Smooth muscle cell (in vitro differentiated cells): ENCODE data around the gene ENPP6. TPM values are rescaled to one million over a fixed set of nuclear protein-coding genes. Genes with fewer than 3 reads are reported as not detected.

Experiments
- DNase-seq: peaks from one replicate; lab custom pipeline; 2025; ENCODE audit not compliant: unreplicated experiment; lab: John Stamatoyannopoulos, UW
- H2AFZ ChIP-seq: fragments of 200-600 bp; sonication (generic); 2 replicates; pipeline ENCODE4 v1.6.0; 2016; ENCODE audit warnings: antibody characterized with exemption, low read depth, mild to moderate bottlenecking
- H3F3A ChIP-seq: fragments of 200-600 bp; sonication (generic); 2 replicates; pipeline ENCODE4 v1.6.0; 2017; ENCODE audit warnings: antibody characterized with exemption, low read depth
- H3K27ac ChIP-seq: fragments of 200-600 bp; sonication (generic); 2 replicates; pipeline ENCODE4 v1.5.1; 2016; ENCODE audit warnings: low read depth, mild to moderate bottlenecking
- H3K27me3 ChIP-seq: fragments of 200-600 bp; sonication (generic); 2 replicates; pipeline ENCODE4 v1.6.1; 2016; ENCODE audit warnings: low read depth, mild to moderate bottlenecking
- H3K36me3 ChIP-seq: fragments of 200-600 bp; sonication (generic); 2 replicates; pipeline ENCODE4 v1.5.1; 2016; ENCODE audit warnings: low read depth
- H3K4me1 ChIP-seq: fragments of 200-600 bp; sonication (generic); 2 replicates; pipeline ENCODE4 v1.5.1; 2016; ENCODE audit warnings: low read depth
- H3K4me2 ChIP-seq: fragments of 200-600 bp; sonication (generic); 2 replicates; pipeline ENCODE4 v1.6.0; 2016; ENCODE audit warnings: mild to moderate bottlenecking
- H3K4me3 ChIP-seq: fragments of 200-600 bp; sonication (generic); 2 replicates; pipeline ENCODE4 v1.5.1; 2016; ENCODE audit warnings: mild to moderate bottlenecking
- H3K79me2 ChIP-seq: fragments of 200-600 bp; sonication (generic); 2 replicates; pipeline ENCODE4 v1.6.0; 2016; ENCODE audit warnings: low read depth, mild to moderate bottlenecking
- H3K9ac ChIP-seq: fragments of 200-600 bp; sonication (generic); 2 replicates; pipeline ENCODE4 v1.6.0; 2016; ENCODE audit warnings: low read depth
- H3K9me3 ChIP-seq: fragments of 200-600 bp; sonication (generic); replicated peaks from 2 replicates; pipeline ENCODE4 v1.5.1; 2016; ENCODE audit warnings: low read depth
- H4K20me1 ChIP-seq: fragments of 200-600 bp; sonication (generic); 2 replicates; pipeline ENCODE4 v1.6.0; 2016; ENCODE audit warnings: low read depth
- CTCF ChIP-seq: fragments of 200-600 bp; sonication (generic); IDR thresholded peaks from 2 replicates; pipeline ENCODE4 v1.5.1; 2017; ENCODE audit warnings: borderline replicate concordance, mild to moderate bottlenecking, antibody characterized with exemption; ENCODE audit not compliant: insufficient read depth, poor library complexity, severe bottlenecking
- WGBS: methylation state at CpG from one replicate; pipeline ENCODE4 v1.1.7; 2016; ENCODE audit warnings: low lambda C conversion rate; 5-methylcytosine and 5-hydroxymethylcytosine counted together
- polyA plus RNA-seq: library from polyadenylated mRNA; unstranded; fragments of >200 nt; fragmentation: Nextera tagmentation; extraction: Ambion mirVana; gene quantifications from 2 replicates; pipeline ENCODE4 v1.2.1, GENCODE V29; 2016
- total RNA-seq: library from RNA; depleted of rRNA; stranded (reverse); fragments of >200 nt; gene quantifications from 2 replicates; pipeline ENCODE4 v1.2.3, GENCODE V29; 2014

Gene ENPP6
- total and polyA plus RNA-seq, 2 experiments from 2014 or later = not detected

- Histone ChIP-seq H3K27me3 (no peaks in the 10 kb centered on the region), H3K4me3 (no peak overlapping the region), H3K27ac (no peak overlapping the region), H3K9me3 (peaks cover 10% of the 10 kb centered on the region), H3K4me2 (no peak overlapping the region), H3K79me2 (no peaks in the 10 kb centered on the region), H3K4me1 (no peaks in the 10 kb centered on the region), H2AFZ (no peak overlapping the region), H3K36me3 (no peaks in the 10 kb centered on the region), H3K9ac (no peak overlapping the region), H3F3A (no peaks in the 10 kb centered on the region), H4K20me1 (no peaks in the 10 kb centered on the region)
- DNase-seq = no peak
- whole genome bisulfite sequencing = 83% methylated on average over 1 of the region's 1 CpG
- TF ChIP-seq CTCF = no peak
Measured at GRCh38 chr4:184136525-184136924, 81.1 kb downstream of the ENPP6 start.

DNA sequence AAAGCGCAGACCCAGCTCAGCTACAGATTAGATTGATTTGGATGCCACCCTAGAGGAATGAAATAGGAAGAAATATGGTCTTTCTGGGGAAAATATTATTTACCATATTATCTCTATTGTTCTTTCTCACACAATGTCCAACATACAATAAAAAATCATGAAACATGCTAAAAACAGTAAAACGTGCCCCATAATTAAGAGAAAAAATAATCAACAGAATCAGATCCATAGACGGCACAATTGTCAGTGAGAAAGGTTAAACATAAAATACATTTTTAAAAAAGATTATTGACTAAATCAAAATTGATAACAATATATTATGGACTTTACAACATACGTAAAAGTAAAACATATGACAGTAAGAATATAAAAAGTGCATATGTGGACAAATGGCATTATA, 90.9 kb downstream of the ENPP6 start:
- no peak for DNase-seq
- whole genome bisulfite sequencing = 83% methylated on average over 4 of the region's 4 CpGs
- no peak overlapping the region for H3K4me3 ChIP-seq
- no peak overlapping the region for H3K4me2 ChIP-seq
- H3K27ac ChIP-seq = no peak overlapping the region
- H3K36me3 ChIP-seq = no peaks in the 10 kb centered on the region
- H3K9ac ChIP-seq = no peak overlapping the region
- no peaks in the 10 kb centered on the region for H3K9me3 ChIP-seq
- no peaks in the 10 kb centered on the region for H3K79me2 ChIP-seq
- no peaks in the 10 kb centered on the region for H3F3A ChIP-seq
- H4K20me1 ChIP-seq = no peaks in the 10 kb centered on the region
- H3K4me1 ChIP-seq = no peaks in the 10 kb centered on the region
- TF ChIP-seq CTCF = no peak
- no peak overlapping the region for H2AFZ ChIP-seq
- no peaks in the 10 kb centered on the region for H3K27me3 ChIP-seq

- H3K9ac ChIP-seq = no peak overlapping the region
- TF ChIP-seq CTCF = no peak
- no peaks in the 10 kb centered on the region for H3K36me3 ChIP-seq
- H3K4me1 ChIP-seq = no peaks in the 10 kb centered on the region
- no peaks in the 10 kb centered on the region for H3F3A ChIP-seq
- no peaks in the 10 kb centered on the region for H3K27me3 ChIP-seq
- H4K20me1 ChIP-seq = no peaks in the 10 kb centered on the region
- WGBS = 93% methylated on average over 13 of the region's 13 CpGs
- H3K79me2 ChIP-seq = no peaks in the 10 kb centered on the region
- H3K4me3 ChIP-seq = no peak overlapping the region
- no peak overlapping the region for H3K27ac ChIP-seq
- no peaks in the 10 kb centered on the region for H3K9me3 ChIP-seq
- no peak overlapping the region for H2AFZ ChIP-seq
- no peak overlapping the region for H3K4me2 ChIP-seq
- no peak for DNase-seq
Measured at GRCh38 chr4:184122631-184123408, 94.9 kb downstream of the ENPP6 start.
